Measurements from ENCODE around the gene PRPSAP1.
"Not testable (repeated sequence)": the region's sequence is repeated elsewhere in the genome, so short reads cannot be mapped to it uniquely, and the experiment has no call there.

The PRPSAP1 gene

GRCh38 chr17:76318586-76318985, 35.1 kb downstream of the PRPSAP1 start:
- DNase-seq = no peak

- DNase-seq = no peak
Observed at GRCh38 chr17:76317535-76317934, 36.2 kb downstream of the PRPSAP1 start.

- DNase-seq = peak in 1 of 5 experiments; percentile 33
Observed at GRCh38 chr17:76314392-76315227, 39.1 kb downstream of the PRPSAP1 start.

- DNase-seq = no peak
Observed at GRCh38 chr17:76312735-76313134, 41.0 kb downstream of the PRPSAP1 start.

GRCh38 chr17:76309461-76309860, 44.3 kb downstream of the PRPSAP1 start:
- DNase-seq = no peak

GRCh38 chr17:76307966-76308338, 45.8 kb downstream of the PRPSAP1 start, which contains the start of gene QRICH2:
TSS of gene QRICH2 (minus strand) at chr17:76308276. CDS start at chr17:76307998, 278 bp downstream.
- DNase-seq = no peak

- DNase-seq = no peak
Observed at GRCh38 chr17:76307299-76307965, 46.3 kb downstream of the PRPSAP1 start.

GRCh38 chr17:76305135-76305454, 48.6 kb downstream of the PRPSAP1 start:
- not testable (repeated sequence) for DNase-seq

- DNase-seq = no peak
Observed at GRCh38 chr17:76304226-76305134, 49.2 kb downstream of the PRPSAP1 start.

- no peak for DNase-seq
Observed at GRCh38 chr17:76297436-76297835, 56.3 kb downstream of the PRPSAP1 start.

GRCh38 chr17:76296889-76297288, 56.8 kb downstream of the PRPSAP1 start:
- no peak for DNase-seq

- no peak for DNase-seq
Observed at GRCh38 chr17:76296186-76296585, 57.5 kb downstream of the PRPSAP1 start.

- DNase-seq = no peak
Observed at GRCh38 chr17:76293106-76293505, 60.6 kb downstream of the PRPSAP1 start.

- no peak for DNase-seq
Observed at GRCh38 chr17:76292567-76292966, 61.1 kb downstream of the PRPSAP1 start.

GRCh38 chr17:76281573-76282371, 71.9 kb downstream of the PRPSAP1 start:
- DNase-seq = no peak

- DNase-seq = no peak
Observed at GRCh38 chr17:76280650-76281049, 73.1 kb downstream of the PRPSAP1 start.

GRCh38 chr17:76279742-76280287, 73.9 kb downstream of the PRPSAP1 start:
- DNase-seq = no peak

GRCh38 chr17:76278952-76279741, 74.6 kb downstream of the PRPSAP1 start:
- DNase-seq = peak; percentile 68 to 81 (median 74)

- no peak for DNase-seq
Observed at GRCh38 chr17:76278268-76278908, 75.3 kb downstream of the PRPSAP1 start.

All from T-helper 2 cell (primary cell).